ENCODE measurements around the gene TYW5.
"Not testable (repeated sequence)": the region's sequence is repeated elsewhere in the genome, so short reads cannot be mapped to it uniquely, and the experiment has no call there.

Gene TYW5

GRCh38 chr2:199912553-199913114 lies 42.7 kb downstream of the TYW5 start:
- DNase-seq: not testable (repeated sequence)

GRCh38 chr2:199911877-199912161 lies 43.5 kb downstream of the TYW5 start:
- no peak for DNase-seq

- DNase-seq: peak; percentile 96
These were observed 44.0 kb downstream of the TYW5 start, which contains the start of gene C2orf69 for GRCh38 chr2:199911052-199911876. Gene C2orf69, plus strand, starts transcription at chr2:199911293. Its CDS starts 146 bp downstream, at chr2:199911439.

- no peak for DNase-seq
These were observed 44.8 kb downstream of the TYW5 start for GRCh38 chr2:199910338-199911051.

GRCh38 chr2:199907008-199907714 lies 48.1 kb downstream of the TYW5 start:
- DNase-seq: peak; percentile 9

- DNase-seq: no peak
These were observed 52.2 kb downstream of the TYW5 start for GRCh38 chr2:199903111-199903510.

GRCh38 chr2:199902486-199903110 lies 52.7 kb downstream of the TYW5 start:
- DNase-seq: no peak

GRCh38 chr2:199901942-199902341 lies 53.3 kb downstream of the TYW5 start:
- DNase-seq: no peak

GRCh38 chr2:199896617-199897016 lies 58.7 kb downstream of the TYW5 start:
- no peak for DNase-seq

- DNase-seq: no peak
These were observed 59.9 kb downstream of the TYW5 start for GRCh38 chr2:199895406-199895805.

GRCh38 chr2:199883474-199884212 lies 71.6 kb downstream of the TYW5 start:
- no peak for DNase-seq

GRCh38 chr2:199882667-199883066 lies 72.6 kb downstream of the TYW5 start:
- DNase-seq: no peak
